Fibroblast of the aortic adventitia (primary cell): ENCODE data around the gene ANKRD6. TPM values are rescaled to one million over a fixed set of nuclear protein-coding genes. Genes with fewer than 3 reads are reported as not detected.

Experiments used
- DNase-seq: peaks from one replicate; pipeline ENCODE4 v3.0.0-alpha.2; 2010; ENCODE audit warnings: low read depth
- H3K4me3 ChIP-seq: 2 replicates; pipeline ENCODE4 v1.5.1; 2011; ENCODE audit warnings: low read depth, mild to moderate bottlenecking, control low read depth, low read length, moderate library complexity
- CTCF ChIP-seq: IDR thresholded peaks from 2 replicates; pipeline ENCODE4 v1.5.1; 2011; ENCODE audit warnings: mild to moderate bottlenecking, low read length, control low read depth, inconsistent platforms; ENCODE audit not compliant: insufficient read depth
- total RNA-seq: library from RNA; depleted of rRNA; stranded (reverse); fragments of >200 nt; gene quantifications from 2 replicates; pipeline ENCODE4 v1.2.3, GENCODE V29; 2012; ENCODE audit warnings: low replicate concordance

The ANKRD6 gene
- total RNA-seq, 1 donor = 14.6 TPM

DNA sequence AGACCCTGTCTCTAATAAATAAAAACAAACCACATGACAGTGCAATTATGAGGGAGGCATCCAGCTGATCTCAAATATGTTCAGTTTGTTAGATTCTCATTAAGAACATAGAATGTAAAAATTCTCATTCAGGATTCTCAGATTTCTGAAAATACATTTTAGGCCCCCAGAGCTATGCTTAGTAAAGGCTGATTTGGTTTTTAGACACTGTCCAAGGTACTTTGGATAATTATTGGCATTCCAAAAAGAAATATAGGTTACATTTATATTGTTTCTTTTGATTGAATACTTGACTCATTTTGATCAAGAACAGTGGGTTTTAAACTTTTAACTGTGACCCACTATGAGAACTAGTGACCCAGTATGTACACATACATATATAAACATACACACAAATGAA is 55.5 kb downstream of the ANKRD6 start:
- TF ChIP-seq CTCF = no peak
- no peak overlapping the region for H3K4me3 ChIP-seq
- DNase-seq = no peak

DNA sequence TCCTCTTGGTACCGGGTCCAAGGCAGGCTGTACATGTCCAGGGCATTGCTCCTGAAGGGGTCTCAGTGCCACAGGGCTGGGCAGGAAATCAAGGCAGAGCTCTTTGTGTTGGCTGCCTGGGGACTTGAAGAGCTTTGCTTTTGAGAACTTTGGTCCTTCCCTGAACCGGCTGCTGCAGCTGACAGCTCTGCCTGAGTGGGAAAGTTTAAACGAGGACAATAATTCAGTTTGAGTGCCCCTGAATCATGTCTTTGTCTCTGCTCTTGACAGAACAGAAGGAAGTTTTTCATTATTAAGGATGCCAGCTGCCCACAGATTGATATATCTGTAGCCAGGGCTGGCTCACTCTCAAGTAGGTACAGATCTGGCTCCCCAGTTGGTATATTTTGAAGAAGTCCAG is 56.1 kb downstream of the ANKRD6 start:
- no peak overlapping the region for H3K4me3 ChIP-seq
- no peak for DNase-seq
- no peak for TF ChIP-seq CTCF

- DNase-seq = no peak
- no peak overlapping the region for H3K4me3 ChIP-seq
- no peak for TF ChIP-seq CTCF
Observed at GRCh38 chr6:89492025-89492640, 59.2 kb downstream of the ANKRD6 start.

DNA sequence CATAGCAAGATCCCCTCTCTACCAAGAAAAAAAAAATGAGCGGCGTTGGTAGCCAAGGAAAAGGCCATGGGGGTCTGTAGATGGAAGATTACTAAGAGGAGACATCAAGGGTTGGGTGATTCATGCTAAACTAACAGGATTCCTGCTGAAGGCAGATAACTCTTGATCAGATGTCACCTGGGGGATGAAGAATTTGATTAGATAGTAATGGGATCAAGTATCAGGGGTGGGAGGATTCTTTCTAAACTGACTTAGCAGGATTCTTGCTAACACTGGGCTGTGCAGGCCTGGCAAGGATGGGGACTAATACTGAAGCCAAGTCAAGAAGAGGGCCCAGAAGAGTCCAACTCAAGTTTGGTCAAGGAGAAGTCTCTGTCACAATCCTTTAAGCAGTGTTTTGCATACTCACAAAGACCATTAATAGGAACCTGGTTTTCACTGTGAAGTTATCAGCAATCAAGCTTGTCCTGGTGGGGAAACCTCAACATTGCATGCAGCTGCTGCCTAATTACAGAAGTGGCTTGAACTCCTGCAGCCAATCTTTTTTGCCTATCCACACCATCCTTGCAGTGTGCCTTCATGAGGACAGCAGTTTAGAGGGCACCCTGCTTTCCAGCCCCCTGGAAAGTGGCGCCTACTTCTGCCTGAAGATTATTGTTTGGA is 61.3 kb downstream of the ANKRD6 start:
- H3K4me3 ChIP-seq = no peak overlapping the region
- TF ChIP-seq CTCF = no peak
- DNase-seq = no peak

DNA sequence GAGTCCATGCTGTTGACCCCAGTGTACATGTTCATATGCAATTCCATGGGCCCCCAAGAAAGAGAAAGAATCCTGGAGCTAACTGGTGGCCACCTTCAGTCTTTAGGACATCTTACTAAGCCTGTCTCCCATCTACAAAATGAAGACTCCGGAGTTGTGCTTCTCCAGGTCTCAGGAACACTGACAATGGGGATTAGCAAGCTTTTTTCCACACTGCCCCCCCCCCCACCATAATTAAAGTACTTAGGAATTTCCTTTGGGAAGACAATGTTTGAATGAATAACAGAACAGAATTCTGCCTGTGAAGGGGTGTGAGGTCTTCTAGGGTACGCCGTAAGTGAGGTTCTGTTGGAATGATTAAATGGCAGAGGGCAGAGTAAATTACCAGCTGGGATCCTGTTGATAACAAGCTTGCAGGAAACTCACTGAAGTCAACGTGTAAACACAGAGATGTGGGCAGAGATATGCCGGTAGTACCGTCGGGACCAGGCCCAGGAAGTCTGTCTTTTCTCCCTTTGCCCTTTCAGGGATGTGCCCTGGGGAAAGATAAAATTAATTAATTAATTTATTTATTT is 63.1 kb downstream of the ANKRD6 start:
- TF ChIP-seq CTCF = no peak
- no peak for DNase-seq
- no peak overlapping the region for H3K4me3 ChIP-seq

DNA sequence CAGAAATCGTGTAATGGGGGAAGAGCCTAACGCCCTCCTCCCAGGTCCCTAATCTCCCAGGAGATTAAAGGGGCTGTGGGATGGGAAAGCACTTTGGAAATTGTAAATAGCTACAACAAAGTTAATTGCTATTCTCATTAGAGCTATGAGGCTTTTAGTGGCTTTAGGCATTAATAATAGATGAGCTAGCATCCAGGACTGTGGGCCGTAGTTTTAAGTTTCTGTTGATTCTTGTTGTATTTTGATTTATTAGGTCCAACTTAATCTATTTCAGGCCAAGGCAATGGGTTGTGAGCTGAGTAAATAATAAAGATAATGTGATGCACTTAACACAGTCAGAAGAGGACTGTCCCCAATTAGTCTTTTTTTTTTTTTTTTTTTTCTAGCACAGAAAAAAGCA is 67.7 kb downstream of the ANKRD6 start:
- no peak for DNase-seq
- no peak overlapping the region for H3K4me3 ChIP-seq
- no peak for TF ChIP-seq CTCF

DNA sequence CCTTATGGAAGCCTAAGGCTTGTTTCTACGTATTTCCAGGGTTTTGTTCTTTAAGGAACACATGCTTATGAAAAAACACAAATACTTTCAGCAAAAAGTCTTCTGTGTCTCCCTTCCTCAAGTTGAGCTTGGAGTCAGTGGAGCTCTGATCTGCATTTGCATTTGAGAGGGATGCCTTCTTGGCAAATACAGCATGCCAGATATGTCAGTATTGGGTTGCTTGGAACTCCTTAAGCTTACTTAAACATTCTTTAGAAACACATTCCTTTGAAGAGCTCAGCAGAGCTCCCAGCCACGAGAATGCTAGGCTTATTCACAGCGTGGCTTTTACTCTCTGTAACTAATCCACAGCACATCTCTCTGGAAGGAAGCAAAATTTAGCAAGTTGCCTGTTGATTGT is 68.3 kb downstream of the ANKRD6 start:
- H3K4me3 ChIP-seq = no peak overlapping the region
- DNase-seq = no peak
- no peak for TF ChIP-seq CTCF
